ENCODE data around the gene NLRC5.

- TF ChIP-seq CTCF (IDR thresholded peaks at IDR 0.05; ENCODE audit: insufficient read depth, low read length, poor library complexity, severe bottlenecking), result no peak
- no peak for TF ChIP-seq EZH2phosphoT487 (conservative IDR thresholded peaks at IDR 0.05; ENCODE audit: low read length)
Observed at GRCh38 chr16:57123974-57124674, 134.8 kb downstream of the NLRC5 start.
